Liver (tissue), 2 donors: Measurements from ENCODE around the gene GLIPR1L2.

Experiments used
- TF ChIP-seq, protein P1 (sequence below): fragments of 150-350 bp; IDR thresholded peaks from 2 replicates; pipeline ENCODE4 v1.5.1; 2017; ENCODE audit warnings: improper control_type of control experiment, low read depth, low read length; ENCODE audit not compliant: missing input control
- TF ChIP-seq, protein P2 (sequence below): IDR thresholded peaks from 2 replicates; pipeline ENCODE4 v1.6.1; 2016; ENCODE audit warnings: antibody characterized with exemption, mild to moderate bottlenecking
- TF ChIP-seq, protein P3 (sequence below): IDR thresholded peaks from 2 replicates; pipeline ENCODE4 v1.6.1; 2016; ENCODE audit warnings: antibody characterized with exemption
- donor health status: healthy.

DNA sequence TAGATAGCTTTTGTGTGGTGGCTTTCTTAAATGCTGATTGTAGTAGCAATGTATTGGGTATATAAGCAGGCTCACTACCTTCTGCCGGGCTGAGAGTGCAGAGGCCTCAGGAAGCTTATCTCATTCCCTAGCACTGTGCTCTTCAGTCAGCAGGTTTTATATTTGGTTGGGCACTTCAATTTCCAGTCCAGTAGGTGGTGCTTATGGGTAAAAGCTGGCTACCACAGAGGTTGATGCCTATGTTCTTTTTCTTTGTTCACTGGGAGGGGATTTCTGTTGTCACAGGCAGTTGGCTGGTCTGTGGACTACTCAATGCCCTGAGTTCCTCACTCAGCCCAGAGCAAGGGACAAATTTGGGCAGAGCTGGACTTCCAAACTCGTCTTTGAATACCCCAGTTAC lies 46.7 kb downstream of the GLIPR1L2 start:
- TF ChIP-seq, protein P1, sequence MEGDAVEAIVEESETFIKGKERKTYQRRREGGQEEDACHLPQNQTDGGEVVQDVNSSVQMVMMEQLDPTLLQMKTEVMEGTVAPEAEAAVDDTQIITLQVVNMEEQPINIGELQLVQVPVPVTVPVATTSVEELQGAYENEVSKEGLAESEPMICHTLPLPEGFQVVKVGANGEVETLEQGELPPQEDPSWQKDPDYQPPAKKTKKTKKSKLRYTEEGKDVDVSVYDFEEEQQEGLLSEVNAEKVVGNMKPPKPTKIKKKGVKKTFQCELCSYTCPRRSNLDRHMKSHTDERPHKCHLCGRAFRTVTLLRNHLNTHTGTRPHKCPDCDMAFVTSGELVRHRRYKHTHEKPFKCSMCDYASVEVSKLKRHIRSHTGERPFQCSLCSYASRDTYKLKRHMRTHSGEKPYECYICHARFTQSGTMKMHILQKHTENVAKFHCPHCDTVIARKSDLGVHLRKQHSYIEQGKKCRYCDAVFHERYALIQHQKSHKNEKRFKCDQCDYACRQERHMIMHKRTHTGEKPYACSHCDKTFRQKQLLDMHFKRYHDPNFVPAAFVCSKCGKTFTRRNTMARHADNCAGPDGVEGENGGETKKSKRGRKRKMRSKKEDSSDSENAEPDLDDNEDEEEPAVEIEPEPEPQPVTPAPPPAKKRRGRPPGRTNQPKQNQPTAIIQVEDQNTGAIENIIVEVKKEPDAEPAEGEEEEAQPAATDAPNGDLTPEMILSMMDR = peak; percentile 7
- TF ChIP-seq, protein P2, sequence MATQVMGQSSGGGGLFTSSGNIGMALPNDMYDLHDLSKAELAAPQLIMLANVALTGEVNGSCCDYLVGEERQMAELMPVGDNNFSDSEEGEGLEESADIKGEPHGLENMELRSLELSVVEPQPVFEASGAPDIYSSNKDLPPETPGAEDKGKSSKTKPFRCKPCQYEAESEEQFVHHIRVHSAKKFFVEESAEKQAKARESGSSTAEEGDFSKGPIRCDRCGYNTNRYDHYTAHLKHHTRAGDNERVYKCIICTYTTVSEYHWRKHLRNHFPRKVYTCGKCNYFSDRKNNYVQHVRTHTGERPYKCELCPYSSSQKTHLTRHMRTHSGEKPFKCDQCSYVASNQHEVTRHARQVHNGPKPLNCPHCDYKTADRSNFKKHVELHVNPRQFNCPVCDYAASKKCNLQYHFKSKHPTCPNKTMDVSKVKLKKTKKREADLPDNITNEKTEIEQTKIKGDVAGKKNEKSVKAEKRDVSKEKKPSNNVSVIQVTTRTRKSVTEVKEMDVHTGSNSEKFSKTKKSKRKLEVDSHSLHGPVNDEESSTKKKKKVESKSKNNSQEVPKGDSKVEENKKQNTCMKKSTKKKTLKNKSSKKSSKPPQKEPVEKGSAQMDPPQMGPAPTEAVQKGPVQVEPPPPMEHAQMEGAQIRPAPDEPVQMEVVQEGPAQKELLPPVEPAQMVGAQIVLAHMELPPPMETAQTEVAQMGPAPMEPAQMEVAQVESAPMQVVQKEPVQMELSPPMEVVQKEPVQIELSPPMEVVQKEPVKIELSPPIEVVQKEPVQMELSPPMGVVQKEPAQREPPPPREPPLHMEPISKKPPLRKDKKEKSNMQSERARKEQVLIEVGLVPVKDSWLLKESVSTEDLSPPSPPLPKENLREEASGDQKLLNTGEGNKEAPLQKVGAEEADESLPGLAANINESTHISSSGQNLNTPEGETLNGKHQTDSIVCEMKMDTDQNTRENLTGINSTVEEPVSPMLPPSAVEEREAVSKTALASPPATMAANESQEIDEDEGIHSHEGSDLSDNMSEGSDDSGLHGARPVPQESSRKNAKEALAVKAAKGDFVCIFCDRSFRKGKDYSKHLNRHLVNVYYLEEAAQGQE = no peak
- TF ChIP-seq, protein P3, sequence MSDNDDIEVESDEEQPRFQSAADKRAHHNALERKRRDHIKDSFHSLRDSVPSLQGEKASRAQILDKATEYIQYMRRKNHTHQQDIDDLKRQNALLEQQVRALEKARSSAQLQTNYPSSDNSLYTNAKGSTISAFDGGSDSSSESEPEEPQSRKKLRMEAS = no peak
